Vagina (tissue), 2 donors: ENCODE results near the gene RHEBL1.

ENCODE experiments used
- CTCF ChIP-seq, 3 experiments: fragments of 450-650 bp in 2 of 3; fragments of 200-600 bp in 1 of 3; sonication (generic) in 1 of 3; IDR thresholded peaks; one replicate each; pipeline ENCODE4 v1.5.1; 2017 to 2019; ENCODE audit warnings: antibody characterized with exemption in 3 of 3, mild to moderate bottlenecking in 2 of 3, moderate library complexity in 2 of 3
- POLR2A ChIP-seq, 2 donors: fragments of 450-650 bp; IDR thresholded peaks; one replicate each; pipeline ENCODE4 v1.6.1; 2017; ENCODE audit warnings: antibody characterized with exemption in 2 of 2, mild to moderate bottlenecking in 2 of 2, moderate library complexity in 2 of 2
- POLR2AphosphoS5 ChIP-seq, 2 donors: sonication (generic); formaldehyde crosslinking; IDR thresholded peaks; one replicate each; pipeline ENCODE4 v1.9.0; 2017; ENCODE audit warnings: antibody characterized with exemption in 2 of 2, mild to moderate bottlenecking in 2 of 2, low read depth in 1 of 2; ENCODE audit not compliant: insufficient read depth in 1 of 2

DNA sequence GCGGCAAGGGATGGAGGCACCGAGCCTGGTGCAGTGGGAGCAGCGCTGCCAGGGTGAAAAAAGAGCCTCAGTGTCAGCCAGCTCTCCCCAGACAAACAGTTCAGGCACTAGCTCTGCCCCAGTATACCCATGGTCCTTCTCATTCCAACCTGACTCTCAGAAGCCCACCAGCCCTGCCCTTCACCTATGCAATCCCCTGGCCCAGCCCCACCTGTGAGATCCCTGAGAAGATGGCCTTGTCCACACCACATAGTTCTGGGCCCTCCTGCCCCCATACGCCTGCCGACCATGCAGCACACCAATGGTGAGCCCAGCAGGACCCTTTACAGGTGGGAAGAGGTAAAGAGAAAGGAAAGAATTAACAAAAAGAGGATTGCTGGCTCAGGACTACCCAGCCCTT lies 15.7 kb downstream of the RHEBL1 start:
- TF ChIP-seq CTCF (IDR thresholded peaks at IDR 0.05) = no peak
- no peak for TF ChIP-seq POLR2A (IDR thresholded peaks at IDR 0.05)
- no peak for TF ChIP-seq POLR2AphosphoS5 (IDR thresholded peaks at IDR 0.05; ENCODE audit: insufficient read depth in 1 of 2, low read depth in 1 of 2)
